CD4-positive, alpha-beta memory T cell (primary cell): Measurements from ENCODE around the gene C1R. TPM values are rescaled to one million over a fixed set of nuclear protein-coding genes. Genes with fewer than 3 reads are reported as not detected.

Experiments
- CTCF ChIA-PET: fragments of 350-600 bp; sonication (Branson Sonifier 250); formaldehyde crosslinking; loops from one replicate; lab custom pipeline; 2021; ENCODE audit warnings: inconsistent platforms; ENCODE audit not compliant: partially characterized antibody; lab: Charles Lee
- POLR2A ChIA-PET: fragments of 350-600 bp; sonication (Branson Sonifier 250); formaldehyde crosslinking; loops from one replicate; lab custom pipeline; 2021; ENCODE audit not compliant: partially characterized antibody; lab: Charles Lee
- DNase-seq, 5 donors: peaks; one replicate each; pipeline versions ENCODE4 v3.0.0 to v3.0.0-alpha.2; 2020 to 2022; ENCODE audit warnings: mixed read lengths in 1 of 5
- H3K27ac ChIP-seq: one replicate; pipeline ENCODE4 v1.7.0; 2013; ENCODE audit warnings: low read depth, low read length
- H3K27me3 ChIP-seq: 2 replicates; pipeline ENCODE4 v1.7.0; 2013; ENCODE audit warnings: mild to moderate bottlenecking, low read length, moderate library complexity; ENCODE audit not compliant: insufficient read depth
- H3K36me3 ChIP-seq: 2 replicates; pipeline ENCODE4 v1.7.0; 2013; ENCODE audit warnings: mild to moderate bottlenecking, low read length, moderate library complexity; ENCODE audit not compliant: insufficient read depth
- H3K4me1 ChIP-seq: 2 replicates; pipeline ENCODE4 v1.7.0; 2013; ENCODE audit warnings: mild to moderate bottlenecking, low read length, moderate library complexity; ENCODE audit not compliant: insufficient read depth
- H3K4me3 ChIP-seq, 2 donors: one replicate each; pipeline ENCODE4 v1.7.0; 2013; ENCODE audit warnings: low read length in 2 of 2, mild to moderate bottlenecking in 1 of 2
- H3K9me3 ChIP-seq, 2 donors: one replicate each; pipeline ENCODE4 v1.7.0; 2013; ENCODE audit warnings: low read length in 2 of 2, control low read depth in 1 of 2; ENCODE audit not compliant: control insufficient read depth in 1 of 2
- H3K27ac Mint-ChIP-seq, 7 donors: one replicate each; pipeline ENCODE4 v1.8.0; 2020 to 2021; ENCODE audit warnings: mixed read lengths in 7 of 7, mild to moderate bottlenecking in 6 of 7, inconsistent platforms in 3 of 7, moderate library complexity in 3 of 7
- H3K27me3 Mint-ChIP-seq, 2 donors: one replicate each; pipeline ENCODE4 v1.8.0; 2020 to 2021; ENCODE audit warnings: mixed read lengths in 2 of 2
- H3K36me3 Mint-ChIP-seq, 2 donors: one replicate each; pipeline ENCODE4 v1.8.0; 2020 to 2021; ENCODE audit warnings: mixed read lengths in 2 of 2, inconsistent platforms in 1 of 2, mild to moderate bottlenecking in 1 of 2
- H3K4me1 Mint-ChIP-seq, 4 donors: one replicate each; pipeline ENCODE4 v1.8.0; 2020 to 2021; ENCODE audit warnings: mixed read lengths in 4 of 4, mild to moderate bottlenecking in 1 of 4
- H3K4me3 Mint-ChIP-seq, 8 donors: one replicate each; pipeline ENCODE4 v1.8.0; 2020 to 2021; ENCODE audit warnings: mixed read lengths in 8 of 8, mild to moderate bottlenecking in 7 of 8, moderate library complexity in 6 of 8, inconsistent platforms in 3 of 8
- H3K9me3 Mint-ChIP-seq, 8 donors: one replicate each; pipeline ENCODE4 v1.8.0; 2020 to 2021; ENCODE audit warnings: mixed read lengths in 8 of 8, mild to moderate bottlenecking in 5 of 8, inconsistent platforms in 3 of 8, moderate library complexity in 1 of 8
- intact Hi-C: fragments of 100-400 bp; cut with micrococcal nuclease; formaldehyde crosslinking; loops from one replicate; pipeline ENCODE4 v1.15.1; 2023
- polyA plus RNA-seq, 2 donors: library from polyadenylated mRNA; unstranded; fragments of 300-500 nt; fragmentation: Illumina TruSeq; gene quantifications; one replicate each; pipeline ENCODE4 v1.2.3, GENCODE V29; 2021
- total RNA-seq, 2 experiments: library from RNA; stranded (reverse); gene quantifications; one replicate each; pipeline ENCODE4 v1.2.3, GENCODE V29; 2021

C1R gene
- total and polyA plus RNA-seq, 4 experiments from 2014 or later = 0.44 to 2.3 (median 0.69) TPM

DNA sequence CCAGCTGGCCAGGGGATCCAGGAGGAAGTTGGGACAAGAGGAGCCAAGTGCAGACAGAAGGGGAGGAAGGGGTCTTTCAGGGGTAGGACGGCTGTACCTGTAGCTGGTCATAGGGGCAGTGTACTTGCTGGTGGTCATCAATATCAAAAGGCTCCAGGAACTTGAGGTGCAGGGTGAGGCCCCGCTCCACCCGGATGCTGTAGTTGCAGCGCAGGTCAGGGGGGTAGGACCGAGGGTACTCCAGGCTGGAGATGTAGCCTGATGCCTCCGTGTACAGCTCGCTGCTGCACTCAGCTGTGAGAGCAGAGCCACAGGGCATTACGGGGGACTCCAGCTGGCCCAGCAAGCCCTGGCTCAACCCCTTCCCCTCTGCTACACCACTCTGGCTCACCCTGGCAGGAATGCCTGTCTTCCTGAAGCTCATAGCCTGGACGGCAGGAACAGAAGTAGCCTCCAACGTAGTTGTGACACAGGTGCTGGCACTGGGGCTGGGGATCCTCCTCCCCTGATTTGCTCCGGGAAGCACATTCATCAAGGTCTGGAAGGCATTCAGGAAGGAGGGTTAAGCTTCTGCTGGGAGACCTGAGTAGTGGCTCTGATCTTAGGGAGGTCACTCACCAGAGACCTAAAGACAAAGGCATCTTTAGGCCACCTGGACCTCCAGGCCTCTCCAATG, 2.9 kb downstream of the C1R start:
- no peak for DNase-seq
- Histone ChIP-seq H3K27ac (no peak overlapping the region), H3K36me3 (no peaks in the 10 kb centered on the region), H3K4me3 (no peak overlapping the region), H3K27me3 (no peaks in the 10 kb centered on the region), H3K4me1 (peaks cover 15% of the 10 kb centered on the region), H3K9me3 (no peaks in the 10 kb centered on the region)
- H3K4me1 Mint-ChIP-seq = peaks cover 6 to 12% (median 8%) of the 10 kb centered on the region in 4 donors
- H3K9me3 Mint-ChIP-seq = no peaks in the 10 kb centered on the region
- POLR2A ChIA-PET = interaction anchor here (1.2 kb wide), 1 partner anchor 145 kb away, joined by 4 read pairs; no protein-coding TSS in a partner anchor
- CTCF ChIA-PET = interaction anchor here (1.3 to 5.3 kb wide), 3 partner anchors 18 to 144 kb away, joined by 3 to 29 read pairs (median 7); partner anchors contain the start of gene C1RL
- peaks cover 0 to 2% of the 10 kb centered on the region in 2 donors for H3K36me3 Mint-ChIP-seq
- intact Hi-C loops = no loop called here
- no peaks in the 10 kb centered on the region for H3K27me3 Mint-ChIP-seq
- peak overlapping the region in 1 of 7 donors; percentile 38 for H3K27ac Mint-ChIP-seq
- H3K4me3 Mint-ChIP-seq = no peak overlapping the region

DNA sequence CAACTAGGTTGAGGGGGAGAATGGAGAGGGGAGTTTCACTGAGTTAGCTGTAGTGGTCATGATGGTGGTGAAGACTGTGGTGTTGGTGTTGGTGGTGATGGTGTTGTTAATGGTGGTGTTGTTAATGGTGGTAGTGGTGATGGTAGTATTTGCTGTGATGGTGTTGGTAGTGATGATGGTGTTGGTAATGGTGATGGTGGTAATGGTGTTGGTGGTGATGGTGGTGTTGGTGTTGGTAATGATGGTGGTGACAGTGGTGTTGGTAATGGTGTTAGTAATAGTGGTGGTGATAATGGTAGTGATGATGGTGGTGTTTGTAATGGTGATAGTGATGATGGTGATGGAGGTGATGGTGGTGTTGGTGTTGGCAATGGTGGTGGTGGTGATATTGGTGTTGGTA, 9.1 kb downstream of the C1R start:
- H3K9me3 Mint-ChIP-seq = peaks cover 0 to 3% (median 0%) of the 10 kb centered on the region in 8 donors
- intact Hi-C loops = no loop called here
- no peak overlapping the region for H3K27ac ChIP-seq
- peaks cover 0 to 3% of the 10 kb centered on the region in 2 donors for H3K27me3 Mint-ChIP-seq
- ChIA-PET CTCF (no interaction called here), POLR2A (no interaction called here)
- no peaks in the 10 kb centered on the region for H3K27me3 ChIP-seq
- no peaks in the 10 kb centered on the region for H3K9me3 ChIP-seq
- no peaks in the 10 kb centered on the region for H3K4me1 ChIP-seq
- H3K27ac Mint-ChIP-seq = no peak overlapping the region
- H3K36me3 ChIP-seq = no peaks in the 10 kb centered on the region
- H3K4me1 Mint-ChIP-seq = no peaks in the 10 kb centered on the region
- H3K4me3 Mint-ChIP-seq = no peak overlapping the region
- H3K36me3 Mint-ChIP-seq = peaks cover 0 to 5% of the 10 kb centered on the region in 2 donors
- no peak overlapping the region for H3K4me3 ChIP-seq
- DNase-seq = no peak

DNA sequence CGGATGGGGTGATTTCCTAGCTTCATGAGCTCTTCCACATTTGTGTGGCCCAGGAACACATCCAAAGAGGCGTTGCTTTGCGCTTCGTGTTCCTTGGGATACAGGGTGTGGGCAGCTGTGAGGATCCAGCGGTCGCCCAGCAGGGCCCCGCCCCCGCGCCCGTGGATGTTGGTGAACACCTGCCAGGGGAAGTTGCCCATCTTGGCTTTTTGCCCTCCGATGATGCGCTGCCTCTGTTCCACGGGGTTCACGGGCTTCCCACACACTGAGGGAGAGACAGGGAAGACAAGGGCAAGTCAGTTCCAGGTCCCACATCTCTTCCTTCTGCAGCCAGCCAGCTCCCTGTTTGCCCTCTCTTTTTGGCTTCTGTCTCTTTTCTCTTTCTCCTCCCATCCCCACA, 11.2 kb downstream of the C1R start:
- intact Hi-C loops = no loop called here
- Mint-ChIP-seq H3K27ac (no peak overlapping the region), H3K36me3 (peaks cover 0 to 5% of the 10 kb centered on the region in 2 donors), H3K4me3 (no peak overlapping the region), H3K4me1 (no peaks in the 10 kb centered on the region), H3K27me3 (peaks cover 3% of the 10 kb centered on the region in 2 donors), H3K9me3 (peaks cover 0 to 3% (median 0%) of the 10 kb centered on the region in 8 donors)
- no peaks in the 10 kb centered on the region for H3K4me1 ChIP-seq
- no peaks in the 10 kb centered on the region for H3K9me3 ChIP-seq
- POLR2A ChIA-PET = no interaction called here
- H3K27ac ChIP-seq = no peak overlapping the region
- H3K4me3 ChIP-seq = no peak overlapping the region
- no peaks in the 10 kb centered on the region for H3K27me3 ChIP-seq
- CTCF ChIA-PET = no interaction called here
- no peak for DNase-seq
- no peaks in the 10 kb centered on the region for H3K36me3 ChIP-seq

DNA sequence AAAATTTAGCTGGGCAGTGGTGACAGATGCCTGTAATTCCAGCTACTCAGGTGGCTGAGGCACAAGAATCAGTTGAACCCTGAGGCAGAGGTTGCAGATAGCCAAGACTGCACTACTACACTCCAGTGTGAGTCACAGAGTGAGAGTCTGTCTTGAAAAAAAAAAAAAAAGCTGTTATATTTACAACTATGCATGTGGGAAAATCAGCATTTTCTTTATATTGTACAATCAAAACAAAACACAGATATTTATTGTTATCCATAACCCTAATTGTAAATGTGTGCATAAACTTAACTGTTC, 12.5 kb downstream of the C1R start:
- no peak for DNase-seq
- Mint-ChIP-seq H3K27me3 (peaks cover 3% of the 10 kb centered on the region in 2 donors), H3K4me3 (no peak overlapping the region), H3K4me1 (peaks cover 0 to 3% (median 0%) of the 10 kb centered on the region in 4 donors), H3K27ac (no peak overlapping the region), H3K36me3 (peaks cover 0 to 5% of the 10 kb centered on the region in 2 donors), H3K9me3 (peaks cover 0 to 3% (median 0%) of the 10 kb centered on the region in 8 donors)
- Histone ChIP-seq H3K36me3 (no peaks in the 10 kb centered on the region), H3K9me3 (no peaks in the 10 kb centered on the region), H3K27ac (no peak overlapping the region), H3K4me3 (no peak overlapping the region), H3K27me3 (no peaks in the 10 kb centered on the region), H3K4me1 (no peaks in the 10 kb centered on the region)
- ChIA-PET CTCF (interaction anchor here (0.9 to 1.0 kb wide), 2 partner anchors 12 to 135 kb away, joined by 3 read pairs; no protein-coding TSS in a partner anchor), POLR2A (no interaction called here)
- intact Hi-C loops = no loop called here

DNA sequence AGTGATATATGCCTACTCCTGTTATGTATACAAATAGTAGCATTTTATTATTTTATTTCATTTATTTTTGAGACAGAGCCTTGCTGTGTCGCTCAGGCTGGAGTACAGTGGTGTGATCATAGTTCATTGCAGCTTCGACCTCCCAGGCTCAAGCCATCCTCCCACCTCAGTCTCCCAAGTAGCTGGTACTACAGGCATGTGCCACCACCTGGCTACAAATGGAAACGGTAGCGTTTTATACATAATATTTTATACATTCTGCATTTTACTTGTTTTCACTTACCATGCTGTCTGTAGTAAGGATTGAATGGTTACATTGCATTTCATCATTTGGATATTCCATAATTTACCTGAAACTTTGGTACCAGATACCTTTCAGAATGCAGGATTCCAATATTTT, 14.1 kb downstream of the C1R start:
- intact Hi-C loops = no loop called here
- Mint-ChIP-seq H3K27ac (no peak overlapping the region), H3K4me1 (peaks cover 0 to 3% (median 0%) of the 10 kb centered on the region in 4 donors), H3K27me3 (peaks cover 3 to 5% of the 10 kb centered on the region in 2 donors), H3K36me3 (peaks cover 0 to 3% of the 10 kb centered on the region in 2 donors), H3K4me3 (no peak overlapping the region), H3K9me3 (peaks cover 0 to under 1% (median 0%) of the 10 kb centered on the region in 8 donors)
- H3K9me3 ChIP-seq = no peaks in the 10 kb centered on the region
- ChIA-PET CTCF (interaction anchor here (1.4 kb wide), 1 partner anchor 31 kb away, joined by 4 read pairs; no protein-coding TSS in a partner anchor), POLR2A (no interaction called here)
- H3K4me1 ChIP-seq = no peaks in the 10 kb centered on the region
- H3K27ac ChIP-seq = no peak overlapping the region
- no peaks in the 10 kb centered on the region for H3K27me3 ChIP-seq
- no peaks in the 10 kb centered on the region for H3K36me3 ChIP-seq
- peak in 1 of 5 donors; percentile 5 for DNase-seq
- H3K4me3 ChIP-seq = no peak overlapping the region

DNA sequence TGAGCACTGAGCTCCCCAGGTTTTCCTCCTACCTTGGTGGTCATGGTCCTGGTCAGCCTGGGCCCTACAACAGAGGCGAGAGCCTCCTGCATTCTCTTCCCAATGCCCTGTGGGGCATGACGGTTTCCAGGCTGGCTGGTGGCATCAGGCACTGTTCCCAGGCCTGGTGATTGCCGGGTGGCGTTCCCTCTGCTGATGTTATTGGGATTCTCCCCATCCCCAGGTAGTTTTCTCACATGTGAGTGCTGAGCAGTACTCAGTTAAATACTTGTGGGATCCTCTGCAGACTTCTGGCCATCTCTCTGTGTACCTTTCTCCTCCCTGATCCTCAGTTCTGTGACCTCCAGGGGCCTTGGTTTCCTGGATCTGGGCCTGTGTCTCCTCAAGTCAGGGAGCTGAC, 15.8 kb downstream of the C1R start:
- CTCF ChIA-PET = interaction anchor here (0.8 to 1.4 kb wide), 3 partner anchors 10 to 33 kb away, joined by 3 to 4 read pairs (median 3); no protein-coding TSS in a partner anchor
- H3K36me3 ChIP-seq = no peaks in the 10 kb centered on the region
- H3K4me3 ChIP-seq = no peak overlapping the region
- Mint-ChIP-seq H3K4me3 (no peak overlapping the region), H3K27ac (no peak overlapping the region), H3K27me3 (peaks cover 3 to 5% of the 10 kb centered on the region in 2 donors), H3K9me3 (no peaks in the 10 kb centered on the region), H3K36me3 (no peaks in the 10 kb centered on the region), H3K4me1 (peaks cover 0 to 3% (median 0%) of the 10 kb centered on the region in 4 donors)
- no peak for DNase-seq
- no peak overlapping the region for H3K27ac ChIP-seq
- no peaks in the 10 kb centered on the region for H3K27me3 ChIP-seq
- POLR2A ChIA-PET = no interaction called here
- H3K4me1 ChIP-seq = no peaks in the 10 kb centered on the region
- no peaks in the 10 kb centered on the region for H3K9me3 ChIP-seq
- intact Hi-C loops = no loop called here

DNA sequence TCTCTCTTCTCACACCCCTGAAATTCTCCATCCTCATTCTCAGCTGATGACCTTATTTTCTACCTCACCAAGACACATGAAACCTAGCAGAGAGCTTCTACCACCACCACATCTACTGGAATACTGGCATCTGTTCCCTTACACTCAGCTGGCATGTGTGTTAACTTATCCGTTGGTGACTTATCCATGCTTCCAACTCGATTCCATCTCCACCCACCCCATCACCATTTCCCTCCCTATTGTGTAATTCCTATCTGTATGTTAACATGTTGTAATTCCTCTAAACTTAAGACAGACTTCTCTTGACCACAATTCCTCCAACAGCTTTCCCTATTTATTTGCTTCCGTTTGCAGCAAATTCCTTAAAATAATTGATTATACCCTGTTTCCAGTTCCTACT, 16.3 kb downstream of the C1R start:
- Histone ChIP-seq H3K36me3 (no peaks in the 10 kb centered on the region), H3K27me3 (no peaks in the 10 kb centered on the region), H3K27ac (no peak overlapping the region), H3K9me3 (no peaks in the 10 kb centered on the region), H3K4me3 (no peak overlapping the region), H3K4me1 (no peaks in the 10 kb centered on the region)
- intact Hi-C loops = no loop called here
- ChIA-PET POLR2A (no interaction called here), CTCF (interaction anchor here (0.8 kb wide), 1 partner anchor 18 kb away, joined by 3 read pairs; no protein-coding TSS in a partner anchor)
- no peak for DNase-seq
- Mint-ChIP-seq H3K27ac (peak overlapping the region in 3 of 7 donors; percentile 1 to 65 (median 33)), H3K4me3 (no peak overlapping the region), H3K36me3 (no peaks in the 10 kb centered on the region), H3K27me3 (peaks cover 3 to 5% of the 10 kb centered on the region in 2 donors), H3K9me3 (no peaks in the 10 kb centered on the region), H3K4me1 (peaks cover 0 to 3% (median 0%) of the 10 kb centered on the region in 4 donors)
